Brain microvascular endothelial cell (primary cell): ENCODE data around the gene TBCE.

Source experiments
- DNase-seq: peaks from one replicate; pipeline ENCODE4 v3.0.0-alpha.2; 2020
- H3K27ac ChIP-seq: fragments of 250-450 bp; sonication (Bioruptor Pico); 2 replicates; pipeline ENCODE4 v1.5.1; 2020; ENCODE audit warnings: mild to moderate bottlenecking, moderate library complexity
- H3K27me3 ChIP-seq: fragments of 250-450 bp; sonication (Bioruptor Pico); replicated peaks from 2 replicates; pipeline ENCODE4 v1.5.1; 2020; ENCODE audit warnings: mild to moderate bottlenecking
- H3K36me3 ChIP-seq: fragments of 250-450 bp; sonication (Bioruptor Pico); replicated peaks from 2 replicates; pipeline ENCODE4 v1.5.1; 2020; ENCODE audit warnings: mild to moderate bottlenecking
- H3K4me3 ChIP-seq: 2 replicates; pipeline ENCODE4 v1.5.1; 2011; ENCODE audit warnings: low read depth, mild to moderate bottlenecking, control low read depth, low read length, moderate library complexity
- CTCF ChIP-seq: IDR thresholded peaks from 2 replicates; pipeline ENCODE4 v1.5.1; 2011; ENCODE audit warnings: low read depth, mild to moderate bottlenecking, moderate library complexity, low read length, control low read depth, inconsistent platforms; ENCODE audit errors: missing control alignments
- in situ Hi-C: cut with HindIII; loops from 2 replicates; pipeline ENCODE4 v1.10.0; 2017; ENCODE audit warnings: low sequenced_read_pairs, low pct_ligation_motif_present

Gene TBCE

GRCh38 chr1:235494531-235494930, 127.3 kb downstream of the TBCE start:
- Histone ChIP-seq H3K27me3 (no peaks in the 10 kb centered on the region), H3K27ac (no peak overlapping the region), H3K36me3 (peaks cover 16% of the 10 kb centered on the region), H3K4me3 (no peak overlapping the region)
- TF ChIP-seq CTCF = no peak
- in situ Hi-C loops = no loop called here
- no peak for DNase-seq

GRCh38 chr1:235495030-235495429, 127.8 kb downstream of the TBCE start:
- H3K36me3 ChIP-seq = peaks cover 16% of the 10 kb centered on the region
- in situ Hi-C loops = no loop called here
- H3K27ac ChIP-seq = no peak overlapping the region
- no peaks in the 10 kb centered on the region for H3K27me3 ChIP-seq
- DNase-seq = no peak
- no peak overlapping the region for H3K4me3 ChIP-seq
- TF ChIP-seq CTCF = no peak

GRCh38 chr1:235495551-235495950, 128.3 kb downstream of the TBCE start:
- in situ Hi-C loops = no loop called here
- Histone ChIP-seq H3K27me3 (no peaks in the 10 kb centered on the region), H3K27ac (no peak overlapping the region), H3K4me3 (no peak overlapping the region), H3K36me3 (peaks cover 16% of the 10 kb centered on the region)
- no peak for TF ChIP-seq CTCF
- DNase-seq = no peak

GRCh38 chr1:235500971-235501540, 133.8 kb downstream of the TBCE start:
- no peak for TF ChIP-seq CTCF
- no peak overlapping the region for H3K27ac ChIP-seq
- H3K4me3 ChIP-seq = no peak overlapping the region
- no peaks in the 10 kb centered on the region for H3K27me3 ChIP-seq
- peak; percentile 16 for DNase-seq
- in situ Hi-C loops = no loop called here
- no peaks in the 10 kb centered on the region for H3K36me3 ChIP-seq
